Fibroblast of villous mesenchyme (primary cell): ENCODE results near the gene PIAS1. TPM values are rescaled to one million over a fixed set of nuclear protein-coding genes. Genes with fewer than 3 reads are reported as not detected.

ENCODE experiments used
- DNase-seq: peaks from one replicate; pipeline ENCODE4 v3.0.0-alpha.2; 2010; ENCODE audit warnings: low read depth
- H3K4me3 ChIP-seq: 2 replicates; pipeline ENCODE4 v1.5.1; 2011; ENCODE audit warnings: low read depth, mild to moderate bottlenecking, low read length
- CTCF ChIP-seq: IDR thresholded peaks from 2 replicates; pipeline ENCODE4 v1.5.1; 2012; ENCODE audit warnings: low read depth, mild to moderate bottlenecking, low read length; ENCODE audit not compliant: insufficient read depth
- total RNA-seq: library from RNA; depleted of rRNA; stranded (reverse); fragments of >200 nt; gene quantifications from 2 replicates; pipeline ENCODE4 v1.2.3, GENCODE V29; 2012

The PIAS1 gene
- total RNA-seq, 1 donor = 28.9 TPM

DNA sequence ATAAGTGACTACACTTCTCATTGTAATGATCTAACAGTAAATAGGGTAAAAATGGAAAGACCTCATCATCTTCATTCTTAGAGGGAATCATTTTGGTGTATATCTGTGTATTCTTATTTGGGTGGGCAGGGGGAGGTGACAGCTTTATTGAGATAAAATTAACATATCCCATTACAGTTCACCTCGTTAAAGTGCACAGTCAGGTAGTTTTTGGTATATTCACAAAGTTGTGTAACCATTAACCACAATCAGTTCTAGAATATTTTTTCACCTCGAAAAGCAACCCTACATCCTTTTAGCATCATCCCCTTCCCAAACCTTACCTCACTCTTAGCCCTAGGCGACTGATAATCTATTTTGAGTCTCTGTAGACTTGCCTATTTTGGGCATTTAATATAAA, 8.1 kb downstream of the PIAS1 start:
- no peak overlapping the region for H3K4me3 ChIP-seq
- no peak for DNase-seq
- TF ChIP-seq CTCF = no peak

GRCh38 chr15:68062946-68063465, 8.9 kb downstream of the PIAS1 start:
- TF ChIP-seq CTCF = no peak
- no peak for DNase-seq
- no peak overlapping the region for H3K4me3 ChIP-seq

DNA sequence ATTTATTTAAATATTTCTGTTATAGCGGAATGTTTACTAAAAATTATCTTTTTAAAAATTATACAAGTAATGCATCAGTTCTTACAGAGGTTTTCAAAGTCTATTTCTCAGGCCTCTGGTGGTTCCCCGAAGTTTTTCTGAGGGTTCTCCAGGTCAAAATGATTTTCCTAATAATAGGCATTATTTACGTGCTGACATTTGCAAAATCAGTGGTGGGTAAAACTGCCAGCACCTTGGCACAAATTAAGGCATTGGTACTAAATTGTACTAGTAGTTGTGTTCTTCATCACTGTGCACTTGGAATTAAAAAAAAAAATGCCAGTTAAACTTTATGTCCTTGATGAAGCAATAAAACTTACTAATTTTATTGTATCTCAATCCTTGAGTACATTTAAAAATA, 9.5 kb downstream of the PIAS1 start:
- no peak overlapping the region for H3K4me3 ChIP-seq
- TF ChIP-seq CTCF = no peak
- no peak for DNase-seq

DNA sequence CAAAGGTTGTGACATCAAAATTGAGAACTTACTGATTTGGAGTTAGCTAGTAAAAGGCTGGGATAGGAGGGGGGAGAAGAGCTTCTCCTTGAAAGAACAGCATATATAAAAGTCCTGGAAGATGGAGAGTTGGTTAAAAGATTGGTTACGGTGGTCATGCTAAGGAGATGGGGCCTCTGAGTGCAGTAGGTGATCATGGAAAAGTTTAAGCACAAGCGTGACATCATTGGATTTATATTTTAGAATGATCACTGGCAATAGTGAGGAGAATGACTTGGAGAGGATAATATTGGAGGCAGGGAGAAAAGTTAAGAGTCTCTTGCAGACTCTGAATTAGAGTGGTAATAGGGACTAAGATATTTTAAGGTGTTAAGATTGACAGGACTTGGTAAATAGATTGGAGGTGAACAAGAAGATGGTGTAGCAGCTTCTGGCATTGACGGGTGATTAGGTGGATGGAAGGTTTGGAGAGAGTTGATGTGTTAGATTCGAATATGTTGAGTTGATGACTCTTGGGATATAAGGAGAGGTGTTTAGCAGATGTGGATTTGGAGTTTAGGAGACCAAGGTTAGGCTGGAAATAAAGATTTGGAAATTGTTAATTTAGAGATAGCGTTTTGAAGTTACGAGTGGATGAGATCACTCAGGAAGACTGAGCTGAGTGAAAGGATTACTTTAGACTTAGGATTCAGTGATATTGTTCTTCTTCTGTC, 19.6 kb downstream of the PIAS1 start:
- H3K4me3 ChIP-seq = no peak overlapping the region
- no peak for DNase-seq
- TF ChIP-seq CTCF = no peak

DNA sequence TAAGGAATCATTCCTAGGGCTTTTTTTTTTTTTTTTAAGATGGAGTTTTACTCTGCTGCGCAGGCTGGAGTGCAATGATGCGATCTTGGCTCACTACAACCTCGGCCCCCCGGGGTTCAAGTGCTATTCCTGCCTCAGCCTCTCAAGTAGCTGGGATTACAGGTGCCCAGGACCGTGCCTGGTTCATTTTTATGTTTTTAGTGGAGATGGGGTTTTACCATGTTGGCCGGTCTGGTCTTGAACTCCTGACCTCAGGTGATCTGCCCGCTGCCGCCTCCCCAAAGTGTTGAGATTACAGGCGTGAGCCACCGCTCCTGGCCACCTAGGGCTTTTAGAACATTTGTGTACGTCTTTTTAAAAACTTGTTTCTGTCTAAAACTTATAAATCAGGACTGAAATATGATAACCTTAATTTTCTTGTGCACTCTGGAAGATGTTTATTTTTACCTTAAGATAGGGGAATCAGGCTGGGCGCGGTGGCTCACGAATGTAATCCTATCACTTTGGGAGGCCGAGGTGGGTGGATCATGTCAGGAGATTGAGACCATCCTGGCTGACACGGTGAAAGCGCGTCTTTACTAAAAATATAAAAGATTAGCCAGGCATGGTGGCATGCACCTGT, 21.8 kb downstream of the PIAS1 start:
- H3K4me3 ChIP-seq = no peak overlapping the region

GRCh38 chr15:68078365-68078764, 24.2 kb downstream of the PIAS1 start:
- no peak for TF ChIP-seq CTCF
- DNase-seq = no peak
- H3K4me3 ChIP-seq = no peak overlapping the region

More for the DNA sequence above, 21.8 kb downstream of the PIAS1 start:
- no peak for TF ChIP-seq CTCF
- DNase-seq = no peak
